SHP77 treated with DMSO at 0.1 percent for 48 hours (cell line): Measurements from ENCODE around the gene TMEM272.
"Not testable (repeated sequence)": the region's sequence is repeated elsewhere in the genome, so short reads cannot be mapped to it uniquely, and the experiment has no call there.

Experiments
- DNase-seq: peaks from one replicate; lab custom pipeline; 2025; lab: John Stamatoyannopoulos, UW

The TMEM272 gene

GRCh38 chr13:51824712-51825111, 20.3 kb downstream of the TMEM272 start:
- DNase-seq: not testable (repeated sequence)

GRCh38 chr13:51823863-51824262, 21.1 kb downstream of the TMEM272 start:
- no peak for DNase-seq

- no peak for DNase-seq
Observed at GRCh38 chr13:51823359-51823758, 21.6 kb downstream of the TMEM272 start.

GRCh38 chr13:51822106-51822815, 22.7 kb downstream of the TMEM272 start:
- DNase-seq: no peak

GRCh38 chr13:51821606-51822005, 23.4 kb downstream of the TMEM272 start:
- DNase-seq: no peak

- no peak for DNase-seq
Observed at GRCh38 chr13:51820016-51820597, 24.9 kb downstream of the TMEM272 start.

- no peak for DNase-seq
Observed at GRCh38 chr13:51819544-51819943, 25.4 kb downstream of the TMEM272 start.

GRCh38 chr13:51818781-51819511, 26.0 kb downstream of the TMEM272 start:
- no peak for DNase-seq

GRCh38 chr13:51818276-51818675, 26.7 kb downstream of the TMEM272 start:
- DNase-seq: no peak

GRCh38 chr13:51817717-51818116, 27.3 kb downstream of the TMEM272 start:
- DNase-seq: no peak

- no peak for DNase-seq
Observed at GRCh38 chr13:51816604-51817249, 28.2 kb downstream of the TMEM272 start.

GRCh38 chr13:51815848-51816247, 29.1 kb downstream of the TMEM272 start:
- no peak for DNase-seq

GRCh38 chr13:51814825-51815650, 29.9 kb downstream of the TMEM272 start:
- peak; percentile 30 for DNase-seq

- no peak for DNase-seq
Observed at GRCh38 chr13:51814071-51814470, 30.9 kb downstream of the TMEM272 start.

- no peak for DNase-seq
Observed at GRCh38 chr13:51811920-51812451, 33.0 kb downstream of the TMEM272 start.

- no peak for DNase-seq
Observed at GRCh38 chr13:51811046-51811445, 33.9 kb downstream of the TMEM272 start.

GRCh38 chr13:51808811-51809210, 36.2 kb downstream of the TMEM272 start:
- no peak for DNase-seq

- no peak for DNase-seq
Observed at GRCh38 chr13:51807041-51807440, 37.9 kb downstream of the TMEM272 start.

- no peak for DNase-seq
Observed at GRCh38 chr13:51806566-51806965, 38.4 kb downstream of the TMEM272 start.

GRCh38 chr13:51805925-51806324, 39.1 kb downstream of the TMEM272 start:
- no peak for DNase-seq

- DNase-seq: no peak
Observed at GRCh38 chr13:51805313-51805712, 39.7 kb downstream of the TMEM272 start.
